ENCODE results near the gene PYGO2. TPM values are rescaled to one million over a fixed set of nuclear protein-coding genes. Genes with fewer than 3 reads are reported as not detected.
"Not testable (repeated sequence)": the region's sequence is repeated elsewhere in the genome, so short reads cannot be mapped to it uniquely, and the experiment has no call there.

Gene PYGO2
- total and polyA plus RNA-seq, 8 donors, result 26.6 to 42.9 (median 37.3) TPM

GRCh38 chr1:154912755-154913154 lies 48.8 kb downstream of the PYGO2 start:
- Histone ChIP-seq H3K36me3 (no peaks in the 10 kb centered on the region), H3K4me1 (no peaks in the 10 kb centered on the region), H3K4me3 (no peak overlapping the region), H3K27me3 (no peaks in the 10 kb centered on the region), H3K27ac (no peak overlapping the region), H3K9me3 (peaks cover 0 to 2% of the 10 kb centered on the region in 2 donors)
- no peak for TF ChIP-seq CTCF (IDR thresholded peaks at IDR 0.05)
- no peak for DNase-seq
- intact Hi-C loops (cut with DNase I), result no loop called here
- no peak for ATAC-seq

- intact Hi-C loops (cut with DNase I), result no loop called here
- no peaks in the 10 kb centered on the region for H3K27me3 ChIP-seq
- DNase-seq, result no peak
- no peak overlapping the region for H3K4me3 ChIP-seq
- H3K9me3 ChIP-seq, result peaks cover 0 to 2% of the 10 kb centered on the region in 2 donors
- no peak for TF ChIP-seq CTCF (IDR thresholded peaks at IDR 0.05)
- no peak for ATAC-seq
- no peak overlapping the region for H3K27ac ChIP-seq
- H3K4me1 ChIP-seq, result no peaks in the 10 kb centered on the region
- H3K36me3 ChIP-seq, result no peaks in the 10 kb centered on the region
These were observed 49.7 kb downstream of the PYGO2 start for GRCh38 chr1:154911691-154912550.

GRCh38 chr1:154910851-154911250 lies 50.7 kb downstream of the PYGO2 start:
- intact Hi-C loops (cut with DNase I), result no loop called here
- Histone ChIP-seq H3K4me1 (no peaks in the 10 kb centered on the region), H3K4me3 (no peak overlapping the region), H3K27me3 (no peaks in the 10 kb centered on the region), H3K27ac (no peak overlapping the region), H3K9me3 (no peaks in the 10 kb centered on the region), H3K36me3 (no peaks in the 10 kb centered on the region)
- no peak for TF ChIP-seq CTCF (IDR thresholded peaks at IDR 0.05)
- no peak for DNase-seq
- no peak for ATAC-seq

- intact Hi-C loops (cut with DNase I), result no loop called here
- H3K9me3 ChIP-seq, result no peaks in the 10 kb centered on the region
- TF ChIP-seq CTCF (IDR thresholded peaks at IDR 0.05), result no peak
These were observed 52.6 kb downstream of the PYGO2 start for GRCh38 chr1:154908937-154909336.

GRCh38 chr1:154908129-154908528 lies 53.5 kb downstream of the PYGO2 start:
- H3K27me3 ChIP-seq; H3K4me3 ChIP-seq; ATAC-seq; H3K27ac ChIP-seq; DNase-seq; intact Hi-C loops (cut with DNase I); H3K9me3 ChIP-seq; H3K36me3 ChIP-seq; H3K4me1 ChIP-seq: not testable (repeated sequence)

More at GRCh38 chr1:154908937-154909336, 52.6 kb downstream of the PYGO2 start:
- Histone ChIP-seq H3K27ac (no peak overlapping the region), H3K4me3 (no peak overlapping the region), H3K36me3 (no peaks in the 10 kb centered on the region), H3K27me3 (no peaks in the 10 kb centered on the region), H3K4me1 (no peaks in the 10 kb centered on the region)
- ATAC-seq (no peak), DNase-seq (no peak)

Small RNA genes within 50 kb of the gene (microRNA-seq; reads per million reads assigned to microRNA genes)
- 0.17 to 0.27 reads per million in 2 donors for gene MIR4258

Other genes starting within 250 kb of the PYGO2 start
- gene KCNN3, start 91.5 kb downstream of the PYGO2 start, total RNA-seq, result 1 to 10 TPM; 1.9 to 2.2 TPM
- gene KCNN3, start 91.5 kb downstream of the PYGO2 start, polyA plus RNA-seq (ENCODE audit: insufficient read length in 6 of 6), result 1 to 10 TPM; 2.0 to 3.1 (median 2.3) TPM
- 10 to 100 TPM; 39.6 to 44.3 TPM for gene PMVK, start 25.1 kb downstream of the PYGO2 start, total RNA-seq
- 10 to 100 TPM; 31.7 to 39.2 (median 33.8) TPM for gene PMVK, start 25.1 kb downstream of the PYGO2 start, polyA plus RNA-seq (ENCODE audit: insufficient read length in 6 of 6)
- 10 to 100 TPM; 32.6 to 83.5 TPM for gene PBXIP1, start 5.7 kb downstream of the PYGO2 start, total RNA-seq
- gene PBXIP1, start 5.7 kb downstream of the PYGO2 start, polyA plus RNA-seq (ENCODE audit: insufficient read length in 6 of 6), result 10 to 100 TPM; 72.8 to 84.4 (median 79.1) TPM
- 100 to 1,000 TPM; 134 to 144 TPM for gene SHC1, start 9.0 kb upstream of the PYGO2 start, total RNA-seq
- 100 to 1,000 TPM; 120 to 148 (median 127) TPM for gene SHC1, start 9.0 kb upstream of the PYGO2 start, polyA plus RNA-seq (ENCODE audit: insufficient read length in 6 of 6)
- 10 to 100 TPM; 29.7 to 40.8 TPM for gene CKS1B, start 12.9 kb upstream of the PYGO2 start, total RNA-seq
- 100 to 1,000 TPM in 3 of 6 donors, 10 to 100 TPM in 3; 86.0 to 141 (median 100) TPM for gene CKS1B, start 12.9 kb upstream of the PYGO2 start, polyA plus RNA-seq (ENCODE audit: insufficient read length in 6 of 6)
- gene FLAD1, start 21.6 kb upstream of the PYGO2 start, total RNA-seq, result 10 to 100 TPM; 26.4 to 39.9 TPM
- 10 to 100 TPM; 26.6 to 38.8 (median 30.2) TPM for gene FLAD1, start 21.6 kb upstream of the PYGO2 start, polyA plus RNA-seq (ENCODE audit: insufficient read length in 6 of 6)
- under 1 TPM in 1 of 2 donors, not detected in 1; 0.52 TPM for gene LENEP, start 31.8 kb upstream of the PYGO2 start, total RNA-seq
- gene LENEP, start 31.8 kb upstream of the PYGO2 start, polyA plus RNA-seq (ENCODE audit: insufficient read length in 6 of 6), result 1 to 10 TPM in 3 of 6 donors, under 1 TPM in 3; 0.64 to 1.8 (median 0.92) TPM
- 100 to 1,000 TPM in 1 of 2 donors, 10 to 100 TPM in 1; 60.5 to 104 TPM for gene ZBTB7B, start 41.0 kb upstream of the PYGO2 start, total RNA-seq
- 10 to 100 TPM; 14.4 to 21.7 (median 17.0) TPM for gene ZBTB7B, start 41.0 kb upstream of the PYGO2 start, polyA plus RNA-seq (ENCODE audit: insufficient read length in 6 of 6)
- gene DCST2, start 72.0 kb upstream of the PYGO2 start, total RNA-seq, result 1 to 10 TPM in 1 of 2 donors, under 1 TPM in 1; 0.60 to 1.3 TPM
- 1 to 10 TPM; 1.9 to 2.5 (median 2.2) TPM for gene DCST2, start 72.0 kb upstream of the PYGO2 start, polyA plus RNA-seq (ENCODE audit: insufficient read length in 6 of 6)
- not detected for gene DCST1, start 72.0 kb upstream of the PYGO2 start, total RNA-seq
- gene DCST1, start 72.0 kb upstream of the PYGO2 start, polyA plus RNA-seq (ENCODE audit: insufficient read length in 6 of 6), result under 1 TPM; 0.57 to 0.87 (median 0.79) TPM
- 100 to 1,000 TPM; 116 to 172 TPM for gene ADAM15, start 89.5 kb upstream of the PYGO2 start, total RNA-seq
- 100 to 1,000 TPM in 1 of 6 donors, 10 to 100 TPM in 5; 54.4 to 105 (median 74.6) TPM for gene ADAM15, start 89.5 kb upstream of the PYGO2 start, polyA plus RNA-seq (ENCODE audit: insufficient read length in 6 of 6)
- 10 to 100 TPM in 1 of 2 donors, 1 to 10 TPM in 1; 8.6 to 11.2 TPM for gene EFNA4, start 102.0 kb upstream of the PYGO2 start, total RNA-seq
- gene EFNA4, start 102.0 kb upstream of the PYGO2 start, polyA plus RNA-seq (ENCODE audit: insufficient read length in 6 of 6), result 10 to 100 TPM; 19.1 to 23.1 (median 22.6) TPM
- 1 to 10 TPM; 1.1 to 2.0 TPM for gene EFNA3, start 117.1 kb upstream of the PYGO2 start, total RNA-seq
- gene EFNA3, start 117.1 kb upstream of the PYGO2 start, polyA plus RNA-seq (ENCODE audit: insufficient read length in 6 of 6), result 1 to 10 TPM; 2.6 to 4.8 (median 3.9) TPM
- gene EFNA1, start 166.1 kb upstream of the PYGO2 start, total RNA-seq, result 100 to 1,000 TPM in 1 of 2 donors, 10 to 100 TPM in 1; 63.7 to 148 TPM
- 100 to 1,000 TPM in 3 of 6 donors, 10 to 100 TPM in 3; 83.5 to 105 (median 98.4) TPM for gene EFNA1, start 166.1 kb upstream of the PYGO2 start, polyA plus RNA-seq (ENCODE audit: insufficient read length in 6 of 6)
- 10 to 100 TPM; 46.6 to 64.6 TPM for gene SLC50A1, start 174.1 kb upstream of the PYGO2 start, total RNA-seq
- gene SLC50A1, start 174.1 kb upstream of the PYGO2 start, polyA plus RNA-seq (ENCODE audit: insufficient read length in 6 of 6), result 10 to 100 TPM; 31.9 to 41.6 (median 34.5) TPM
- 10 to 100 TPM; 63.1 to 91.0 TPM for gene DPM3, start 178.7 kb upstream of the PYGO2 start, total RNA-seq
- gene DPM3, start 178.7 kb upstream of the PYGO2 start, polyA plus RNA-seq (ENCODE audit: insufficient read length in 6 of 6), result 10 to 100 TPM; 19.6 to 30.7 (median 27.3) TPM
- 100 to 1,000 TPM; 176 to 184 TPM for gene KRTCAP2, start 211.5 kb upstream of the PYGO2 start, total RNA-seq
- gene KRTCAP2, start 211.5 kb upstream of the PYGO2 start, polyA plus RNA-seq (ENCODE audit: insufficient read length in 6 of 6), result 100 to 1,000 TPM in 4 of 6 donors, 10 to 100 TPM in 2; 93.9 to 116 (median 110) TPM
- under 1 TPM; 0.45 to 0.73 TPM for gene TRIM46, start 212.1 kb upstream of the PYGO2 start, total RNA-seq
- gene TRIM46, start 212.1 kb upstream of the PYGO2 start, polyA plus RNA-seq (ENCODE audit: insufficient read length in 6 of 6), result 1 to 10 TPM; 3.6 to 6.2 (median 4.6) TPM
- gene THBS3, start 246.1 kb upstream of the PYGO2 start, total RNA-seq, result 10 to 100 TPM; 30.6 to 41.8 TPM
- gene THBS3, start 246.1 kb upstream of the PYGO2 start, polyA plus RNA-seq (ENCODE audit: insufficient read length in 6 of 6), result 10 to 100 TPM; 33.1 to 51.0 (median 44.6) TPM
- gene MTX1, start 246.9 kb upstream of the PYGO2 start, total RNA-seq, result 10 to 100 TPM; 30.2 to 45.5 TPM
- 10 to 100 TPM; 28.6 to 36.5 (median 31.1) TPM for gene MTX1, start 246.9 kb upstream of the PYGO2 start, polyA plus RNA-seq (ENCODE audit: insufficient read length in 6 of 6)

All from left lung (tissue), 10 donors.